ENCODE data around the gene MYO3B. TPM values are rescaled to one million over a fixed set of nuclear protein-coding genes. Genes with fewer than 3 reads are reported as not detected.

MYO3B gene
- total RNA-seq, 4 donors from 2014 or later, result 0.09 to 9.1 TPM; not detected in 2

DNA sequence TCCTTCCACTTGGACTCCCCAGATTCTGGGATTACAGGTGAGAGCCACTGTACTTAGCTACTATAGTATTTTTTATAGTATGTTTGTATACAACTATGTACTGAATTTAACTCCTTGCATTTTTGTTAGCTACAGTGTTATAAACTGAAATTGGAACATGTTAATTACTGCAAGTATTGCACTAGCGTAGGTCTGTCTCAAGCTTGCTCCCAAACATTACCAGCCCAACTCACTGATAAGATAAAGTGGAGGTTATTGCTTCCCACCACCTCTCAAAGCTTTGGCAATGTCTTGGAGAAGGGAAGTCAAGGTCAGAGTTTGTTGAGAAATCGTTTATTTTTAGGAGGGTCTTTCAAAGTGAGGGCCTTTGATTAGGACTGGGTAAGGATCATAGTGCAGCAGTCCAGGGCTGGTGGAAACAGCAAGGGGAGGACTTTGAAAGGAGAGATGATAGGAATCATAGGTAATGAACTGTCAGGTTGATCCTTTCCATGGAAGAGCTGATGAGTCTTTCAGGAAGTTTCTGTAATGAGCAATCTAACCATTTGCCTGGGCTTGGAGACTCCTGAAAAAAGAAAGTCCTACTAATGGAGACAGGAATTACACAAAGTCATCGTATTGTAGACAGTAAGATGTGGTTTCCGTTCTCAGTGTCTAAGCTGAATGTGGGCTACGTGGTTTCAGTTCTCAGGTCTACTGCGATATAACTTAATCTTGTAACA, 257.1 kb downstream of the MYO3B start:
- Histone ChIP-seq H3K4me1 (no peaks in the 10 kb centered on the region), H3K4me3 (no peak overlapping the region), H3K9me3 (no peaks in the 10 kb centered on the region), H3K27me3 (no peaks in the 10 kb centered on the region), H3K27ac (no peak overlapping the region), H3K36me3 (no peaks in the 10 kb centered on the region)
- intact Hi-C loops (cut with DNase I; ENCODE audit: low total_unique reads), result no loop called here
- no peak for TF ChIP-seq POLR2A (IDR thresholded peaks at IDR 0.05)
- TF ChIP-seq, protein P1, sequence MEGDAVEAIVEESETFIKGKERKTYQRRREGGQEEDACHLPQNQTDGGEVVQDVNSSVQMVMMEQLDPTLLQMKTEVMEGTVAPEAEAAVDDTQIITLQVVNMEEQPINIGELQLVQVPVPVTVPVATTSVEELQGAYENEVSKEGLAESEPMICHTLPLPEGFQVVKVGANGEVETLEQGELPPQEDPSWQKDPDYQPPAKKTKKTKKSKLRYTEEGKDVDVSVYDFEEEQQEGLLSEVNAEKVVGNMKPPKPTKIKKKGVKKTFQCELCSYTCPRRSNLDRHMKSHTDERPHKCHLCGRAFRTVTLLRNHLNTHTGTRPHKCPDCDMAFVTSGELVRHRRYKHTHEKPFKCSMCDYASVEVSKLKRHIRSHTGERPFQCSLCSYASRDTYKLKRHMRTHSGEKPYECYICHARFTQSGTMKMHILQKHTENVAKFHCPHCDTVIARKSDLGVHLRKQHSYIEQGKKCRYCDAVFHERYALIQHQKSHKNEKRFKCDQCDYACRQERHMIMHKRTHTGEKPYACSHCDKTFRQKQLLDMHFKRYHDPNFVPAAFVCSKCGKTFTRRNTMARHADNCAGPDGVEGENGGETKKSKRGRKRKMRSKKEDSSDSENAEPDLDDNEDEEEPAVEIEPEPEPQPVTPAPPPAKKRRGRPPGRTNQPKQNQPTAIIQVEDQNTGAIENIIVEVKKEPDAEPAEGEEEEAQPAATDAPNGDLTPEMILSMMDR (IDR thresholded peaks at IDR 0.05), result no peak
- DNase-seq, result no peak

- no peak overlapping the region for H3K27ac ChIP-seq
- H3K4me3 ChIP-seq, result no peak overlapping the region
- TF ChIP-seq POLR2A (IDR thresholded peaks at IDR 0.05), result no peak
- TF ChIP-seq, protein P1 (IDR thresholded peaks at IDR 0.05), result no peak
- H3K27me3 ChIP-seq, result no peaks in the 10 kb centered on the region
- intact Hi-C loops (cut with DNase I; ENCODE audit: low total_unique reads), result no loop called here
- no peaks in the 10 kb centered on the region for H3K4me1 ChIP-seq
- no peak for DNase-seq
- H3K36me3 ChIP-seq, result no peaks in the 10 kb centered on the region
- no peaks in the 10 kb centered on the region for H3K9me3 ChIP-seq
Observed at GRCh38 chr2:170436077-170436943, 258.4 kb downstream of the MYO3B start.

DNA sequence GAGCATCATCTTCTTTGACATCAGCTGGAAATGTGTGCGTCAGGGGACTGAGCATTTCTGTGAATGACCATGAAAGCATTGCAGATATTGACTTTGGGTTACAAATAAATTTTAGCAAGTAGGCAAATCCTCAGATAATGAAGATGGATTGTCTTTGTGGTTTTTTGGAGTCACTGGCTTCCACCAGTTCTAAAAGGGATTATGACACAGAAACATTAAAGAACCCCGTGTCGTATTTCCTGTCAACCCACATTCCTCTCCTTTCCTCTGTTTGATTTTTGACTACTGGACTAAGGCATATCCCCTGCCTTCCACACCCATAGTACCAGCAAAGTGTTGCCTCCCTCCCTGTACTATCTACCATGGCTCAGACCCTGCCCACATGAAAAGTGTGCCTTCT, 268.1 kb downstream of the MYO3B start:
- Histone ChIP-seq H3K4me3 (no peak overlapping the region), H3K27ac (no peak overlapping the region), H3K4me1 (no peaks in the 10 kb centered on the region), H3K27me3 (no peaks in the 10 kb centered on the region), H3K9me3 (no peaks in the 10 kb centered on the region), H3K36me3 (no peaks in the 10 kb centered on the region)
- no peak for DNase-seq
- TF ChIP-seq POLR2A (IDR thresholded peaks at IDR 0.05), result no peak
- TF ChIP-seq, protein P1 (IDR thresholded peaks at IDR 0.05), result no peak
- intact Hi-C loops (cut with DNase I; ENCODE audit: low total_unique reads), result no loop called here

DNA sequence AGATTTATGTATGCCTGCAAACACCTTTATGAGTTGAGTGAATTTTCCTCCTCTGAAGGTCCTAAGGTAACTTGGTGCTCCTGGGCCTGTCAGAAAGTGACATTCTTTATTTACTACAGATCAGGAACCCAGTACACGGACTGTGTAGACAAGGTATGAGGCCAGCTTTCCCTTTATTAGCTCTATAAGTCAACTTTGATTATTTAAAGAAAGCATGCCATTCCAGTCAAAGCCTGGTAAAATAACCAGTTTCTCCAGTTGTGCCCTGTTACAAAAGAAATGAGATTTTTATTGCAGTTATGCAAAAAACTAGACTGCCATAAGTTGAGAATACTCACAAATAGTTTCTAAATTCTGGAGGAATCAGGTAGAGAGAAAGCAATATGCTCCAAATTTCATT, 271.1 kb downstream of the MYO3B start:
- no peak overlapping the region for H3K27ac ChIP-seq
- H3K36me3 ChIP-seq, result no peaks in the 10 kb centered on the region
- intact Hi-C loops (cut with DNase I; ENCODE audit: low total_unique reads), result no loop called here
- no peak for DNase-seq
- TF ChIP-seq, protein P1 (IDR thresholded peaks at IDR 0.05), result no peak
- no peak for TF ChIP-seq POLR2A (IDR thresholded peaks at IDR 0.05)
- no peak overlapping the region for H3K4me3 ChIP-seq
- no peaks in the 10 kb centered on the region for H3K4me1 ChIP-seq
- H3K9me3 ChIP-seq, result no peaks in the 10 kb centered on the region
- H3K27me3 ChIP-seq, result no peaks in the 10 kb centered on the region

All from uterus (tissue), 4 donors.